Heart left ventricle (tissue), 13 donors: ENCODE measurements around the gene GAK.

Experiments used
- POLR2A ChIP-seq, 2 donors: fragments of 450-650 bp; IDR thresholded peaks; one replicate each; pipeline ENCODE4 v1.6.1; 2017; ENCODE audit warnings: antibody characterized with exemption in 2 of 2, mild to moderate bottlenecking in 2 of 2, moderate library complexity in 2 of 2
- TF ChIP-seq, protein P1 (sequence below), 12 donors: fragments of 200-600 bp; sonication (generic) in 4 of 12; IDR thresholded peaks; one replicate each; pipeline versions ENCODE4 v1.5.0 to v1.8.0; 2018 to 2022; ENCODE audit warnings: antibody characterized with exemption in 12 of 12, mild to moderate bottlenecking in 5 of 12
- donor health status: ischemic (EF 13 %, LVEDD 7.1; RV severe dilation, severe dysfunction).
- donor health status: DM: no; HTN: yes; CAD: no.
- donor health status: DM: no; HTN: no; CAD: no.
- donor health status: ischemic (EF 25% LVEDD 6.9; RV normal size, moderate dysfunction).
- donor health status: ischemic (EF 25% LVEDD 5.7; RV mildly dilated, moderate dysfunction).
- donor health status: ischemic (EF 35%, LVEDD 5.7; RV mildly dilated, moderate dysfunction).
- donor health status: nonischemic (EF 11% LVEDD 7.7; RV severe dilation, severe dysfunction).
- donor health status: DM: yes; HTN: yes; CAD: no.
- donor health status: PGD.
- donor health status: ischemic (EF 29% LVEDD 5.4; RV normal size, mild dysfunction).
- donor health status: nonischemic (EF 23%, LVEDD 6.1; RV moderate dilation, normal function).

GRCh38 chr4:931960-932712, at the start of gene GAK, which contains the start of gene TMEM175:
- TF ChIP-seq, protein P1, sequence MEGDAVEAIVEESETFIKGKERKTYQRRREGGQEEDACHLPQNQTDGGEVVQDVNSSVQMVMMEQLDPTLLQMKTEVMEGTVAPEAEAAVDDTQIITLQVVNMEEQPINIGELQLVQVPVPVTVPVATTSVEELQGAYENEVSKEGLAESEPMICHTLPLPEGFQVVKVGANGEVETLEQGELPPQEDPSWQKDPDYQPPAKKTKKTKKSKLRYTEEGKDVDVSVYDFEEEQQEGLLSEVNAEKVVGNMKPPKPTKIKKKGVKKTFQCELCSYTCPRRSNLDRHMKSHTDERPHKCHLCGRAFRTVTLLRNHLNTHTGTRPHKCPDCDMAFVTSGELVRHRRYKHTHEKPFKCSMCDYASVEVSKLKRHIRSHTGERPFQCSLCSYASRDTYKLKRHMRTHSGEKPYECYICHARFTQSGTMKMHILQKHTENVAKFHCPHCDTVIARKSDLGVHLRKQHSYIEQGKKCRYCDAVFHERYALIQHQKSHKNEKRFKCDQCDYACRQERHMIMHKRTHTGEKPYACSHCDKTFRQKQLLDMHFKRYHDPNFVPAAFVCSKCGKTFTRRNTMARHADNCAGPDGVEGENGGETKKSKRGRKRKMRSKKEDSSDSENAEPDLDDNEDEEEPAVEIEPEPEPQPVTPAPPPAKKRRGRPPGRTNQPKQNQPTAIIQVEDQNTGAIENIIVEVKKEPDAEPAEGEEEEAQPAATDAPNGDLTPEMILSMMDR (IDR thresholded peaks at IDR 0.05): peak in 2 of 12 donors; percentile 2 to 6
- peak; percentile 63 to 89 for TF ChIP-seq POLR2A (IDR thresholded peaks at IDR 0.05)
